WERI-Rb-1 (cell line): ENCODE measurements around the gene GHSR.

Experiments
- DNase-seq: peaks from one replicate; pipeline ENCODE4 v3.0.0-alpha.2; 2020
- H3K27ac ChIP-seq: fragments of 250-450 bp; sonication (Bioruptor Pico); 2 replicates; pipeline ENCODE4 v1.5.1; 2020; ENCODE audit warnings: mild to moderate bottlenecking, moderate library complexity
- H3K27me3 ChIP-seq: fragments of 250-450 bp; sonication (Bioruptor Pico); 2 replicates; pipeline ENCODE4 v1.5.1; 2021; ENCODE audit warnings: mild to moderate bottlenecking, low read depth, moderate library complexity; ENCODE audit not compliant: insufficient read depth, severe bottlenecking
- H3K36me3 ChIP-seq: fragments of 250-450 bp; sonication (Bioruptor Pico); 2 replicates; pipeline ENCODE4 v1.5.1; 2020; ENCODE audit warnings: mild to moderate bottlenecking, moderate library complexity
- H3K4me3 ChIP-seq: 2 replicates; pipeline ENCODE4 v1.5.1; 2011; ENCODE audit warnings: low read depth, mild to moderate bottlenecking, control low read depth, low read length
- H3K9me3 ChIP-seq: fragments of 250-450 bp; sonication (Bioruptor Pico); 2 replicates; pipeline ENCODE4 v1.5.1; 2021; ENCODE audit warnings: mild to moderate bottlenecking, moderate library complexity; ENCODE audit not compliant: severe bottlenecking
- CTCF ChIP-seq: IDR thresholded peaks from 2 replicates; pipeline ENCODE4 v1.5.1; 2011; ENCODE audit warnings: low read depth, mild to moderate bottlenecking, control low read depth, inconsistent platforms, low read length

GHSR gene

GRCh38 chr3:172415323-172415722, 32.9 kb downstream of the GHSR start:
- no peak for DNase-seq
- TF ChIP-seq CTCF: no peak
- Histone ChIP-seq H3K9me3 (no peaks in the 10 kb centered on the region), H3K36me3 (no peaks in the 10 kb centered on the region), H3K27ac (no peak overlapping the region), H3K27me3 (no peaks in the 10 kb centered on the region), H3K4me3 (no peak overlapping the region)

DNA sequence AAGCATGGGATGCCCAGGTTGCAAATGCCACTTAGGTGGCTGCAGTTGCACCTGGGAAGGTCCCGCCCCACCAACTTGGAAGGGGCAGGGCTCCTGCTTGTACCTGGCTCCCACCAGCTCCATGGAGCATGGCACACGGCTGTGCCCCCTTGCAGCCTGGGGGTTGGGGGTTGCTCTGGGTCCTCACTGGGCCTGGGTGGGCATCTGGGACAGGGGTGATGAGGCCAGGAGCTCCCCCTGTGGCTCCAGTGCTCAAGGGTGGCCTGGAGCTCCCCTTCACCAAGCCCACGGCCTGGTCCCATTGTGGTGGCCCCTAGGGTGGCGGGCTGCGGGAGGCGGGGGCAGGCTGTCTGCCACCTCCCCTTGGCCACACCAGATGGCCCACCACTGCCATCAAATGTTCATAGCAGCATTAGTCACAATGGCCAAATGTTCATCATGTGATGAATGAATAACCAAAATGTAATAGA, 36.7 kb downstream of the GHSR start:
- TF ChIP-seq CTCF: no peak
- H3K27ac ChIP-seq: no peak overlapping the region
- no peak for DNase-seq

GRCh38 chr3:172410702-172411477, 37.4 kb downstream of the GHSR start:
- Histone ChIP-seq H3K4me3 (no peak overlapping the region), H3K9me3 (no peaks in the 10 kb centered on the region), H3K27me3 (no peaks in the 10 kb centered on the region), H3K36me3 (no peaks in the 10 kb centered on the region), H3K27ac (no peak overlapping the region)
- no peak for DNase-seq
- TF ChIP-seq CTCF: no peak

More for the DNA sequence above, 36.7 kb downstream of the GHSR start:
- no peaks in the 10 kb centered on the region for H3K9me3 ChIP-seq
- no peaks in the 10 kb centered on the region for H3K27me3 ChIP-seq
- H3K4me3 ChIP-seq: no peak overlapping the region
- no peaks in the 10 kb centered on the region for H3K36me3 ChIP-seq

GRCh38 chr3:172407872-172408271, 40.4 kb downstream of the GHSR start:
- Histone ChIP-seq H3K27ac (no peak overlapping the region), H3K9me3 (no peaks in the 10 kb centered on the region)
- TF ChIP-seq CTCF: no peak

DNA sequence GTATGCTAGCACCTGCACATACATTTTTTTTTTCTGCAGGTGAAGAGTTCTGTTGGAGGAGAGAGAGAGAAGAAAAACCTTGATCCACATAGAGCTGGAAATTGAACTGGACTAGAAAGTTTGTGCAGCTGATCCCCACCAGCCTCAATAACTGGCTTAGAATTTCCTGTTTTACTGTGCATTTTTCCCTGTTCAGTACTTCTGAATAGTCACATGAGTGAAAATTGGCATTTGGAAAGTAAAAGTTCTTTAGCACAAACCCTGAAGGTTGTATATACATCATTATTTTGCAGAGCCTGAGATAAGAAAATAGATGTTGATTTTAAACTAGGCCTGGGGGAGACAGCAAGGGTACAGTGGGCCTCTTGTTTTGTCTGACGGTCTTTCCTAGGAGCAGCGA, 42.3 kb downstream of the GHSR start:
- no peak overlapping the region for H3K27ac ChIP-seq
- no peak for TF ChIP-seq CTCF
- no peak for DNase-seq
- H3K9me3 ChIP-seq: no peaks in the 10 kb centered on the region
- H3K36me3 ChIP-seq: no peaks in the 10 kb centered on the region
- H3K27me3 ChIP-seq: no peaks in the 10 kb centered on the region
- no peak overlapping the region for H3K4me3 ChIP-seq

More at GRCh38 chr3:172407872-172408271, 40.4 kb downstream of the GHSR start:
- Histone ChIP-seq H3K36me3 (no peaks in the 10 kb centered on the region), H3K4me3 (no peak overlapping the region), H3K27me3 (no peaks in the 10 kb centered on the region)
- no peak for DNase-seq
